Peyer's patch (tissue), 4 donors: ENCODE results near the gene GNGT1. TPM values are rescaled to one million over a fixed set of nuclear protein-coding genes. Genes with fewer than 3 reads are reported as not detected.

Source experiments
- DNase-seq, 3 donors: peaks; one replicate each; pipeline ENCODE4 v3.0.0-alpha.2; 2017 to 2019
- H3K27ac ChIP-seq, 4 donors: fragments of 200-600 bp; sonication (generic); one replicate each; pipeline ENCODE4 v1.5.1; 2016 to 2019
- H3K27me3 ChIP-seq, 2 donors: fragments of 200-600 bp; sonication (generic); one replicate each; pipeline ENCODE4 v1.5.1; 2019
- H3K36me3 ChIP-seq, 3 donors: fragments of 200-600 bp; sonication (generic); one replicate each; pipeline ENCODE4 v1.5.1; 2016 to 2019
- H3K4me1 ChIP-seq, 4 donors: fragments of 200-600 bp; sonication (generic); one replicate each; pipeline ENCODE4 v1.5.1; 2016 to 2019
- H3K4me3 ChIP-seq, 4 donors: fragments of 200-600 bp; sonication (generic); 1 replicate in 3 of 4; 2 replicates in 1 of 4; pipeline ENCODE4 v1.5.1; 2016 to 2019; ENCODE audit warnings: mild to moderate bottlenecking in 1 of 4
- H3K9me3 ChIP-seq, 4 donors: fragments of 200-600 bp; sonication (generic); one replicate each; pipeline ENCODE4 v1.5.1; 2016 to 2019; ENCODE audit warnings: mild to moderate bottlenecking in 1 of 4
- CTCF ChIP-seq, 6 experiments: fragments of 450-650 bp in 4 of 6; fragments of 200-600 bp in 2 of 6; sonication (generic) in 1 of 6; IDR thresholded peaks; one replicate each; pipeline ENCODE4 v1.5.1; 2017 to 2019; ENCODE audit warnings: antibody characterized with exemption in 6 of 6, mild to moderate bottlenecking in 3 of 6, moderate library complexity in 1 of 6
- POLR2A ChIP-seq, 2 donors: fragments of 450-650 bp; IDR thresholded peaks; one replicate each; pipeline ENCODE4 v1.5.1; 2017; ENCODE audit warnings: antibody characterized with exemption in 2 of 2, mild to moderate bottlenecking in 2 of 2, moderate library complexity in 2 of 2
- total RNA-seq, 4 donors: library from RNA; depleted of rRNA; stranded (reverse); fragments of >200 nt; gene quantifications; one replicate each; pipeline ENCODE4 v1.1.0, GENCODE V29; 2016

GNGT1 gene
- total RNA-seq, 4 donors from 2014 or later, result not detected

- no peaks in the 10 kb centered on the region for H3K36me3 ChIP-seq
- no peaks in the 10 kb centered on the region for H3K9me3 ChIP-seq
- H3K27ac ChIP-seq, result no peak overlapping the region
- H3K27me3 ChIP-seq, result no peaks in the 10 kb centered on the region
- no peak for DNase-seq
- H3K4me1 ChIP-seq, result peaks cover 0 to 8% (median 0%) of the 10 kb centered on the region in 4 donors
- no peak overlapping the region for H3K4me3 ChIP-seq
- TF ChIP-seq POLR2A (IDR thresholded peaks at IDR 0.05), result no peak
- TF ChIP-seq CTCF (IDR thresholded peaks at IDR 0.05), result no peak
Measured at GRCh38 chr7:93894426-93894825, 11.9 kb upstream of the GNGT1 start.

- no peaks in the 10 kb centered on the region for H3K27me3 ChIP-seq
- H3K27ac ChIP-seq, result no peak overlapping the region
- no peaks in the 10 kb centered on the region for H3K36me3 ChIP-seq
- H3K4me3 ChIP-seq, result no peak overlapping the region
- H3K9me3 ChIP-seq, result no peaks in the 10 kb centered on the region
- TF ChIP-seq POLR2A (IDR thresholded peaks at IDR 0.05) (no peak), CTCF (IDR thresholded peaks at IDR 0.05) (no peak)
- H3K4me1 ChIP-seq, result peaks cover 0 to 7% (median 0%) of the 10 kb centered on the region in 4 donors
- DNase-seq, result no peak
Measured at GRCh38 chr7:93894966-93895640, 11.3 kb upstream of the GNGT1 start.

GRCh38 chr7:93895859-93896600 lies 10.3 kb upstream of the GNGT1 start:
- Histone ChIP-seq H3K4me3 (no peak overlapping the region), H3K9me3 (no peaks in the 10 kb centered on the region), H3K27me3 (no peaks in the 10 kb centered on the region), H3K36me3 (no peaks in the 10 kb centered on the region), H3K4me1 (no peaks in the 10 kb centered on the region), H3K27ac (no peak overlapping the region)
- no peak for DNase-seq
- no peak for TF ChIP-seq CTCF (IDR thresholded peaks at IDR 0.05)
- no peak for TF ChIP-seq POLR2A (IDR thresholded peaks at IDR 0.05)

- no peak for DNase-seq
- Histone ChIP-seq H3K27ac (no peak overlapping the region), H3K27me3 (no peaks in the 10 kb centered on the region), H3K4me3 (no peak overlapping the region), H3K4me1 (no peaks in the 10 kb centered on the region), H3K9me3 (no peaks in the 10 kb centered on the region), H3K36me3 (no peaks in the 10 kb centered on the region)
- TF ChIP-seq POLR2A (IDR thresholded peaks at IDR 0.05) (no peak), CTCF (IDR thresholded peaks at IDR 0.05) (no peak)
Measured at GRCh38 chr7:93897680-93898079, 8.7 kb upstream of the GNGT1 start.

GRCh38 chr7:93902777-93903423 lies 3.5 kb upstream of the GNGT1 start:
- Histone ChIP-seq H3K9me3 (no peaks in the 10 kb centered on the region), H3K27me3 (no peaks in the 10 kb centered on the region), H3K4me3 (no peak overlapping the region), H3K4me1 (no peaks in the 10 kb centered on the region), H3K27ac (no peak overlapping the region), H3K36me3 (no peaks in the 10 kb centered on the region)
- DNase-seq, result peak in 1 of 3 donors; percentile 51
- no peak for TF ChIP-seq POLR2A (IDR thresholded peaks at IDR 0.05)
- TF ChIP-seq CTCF (IDR thresholded peaks at IDR 0.05), result peak; percentile 37 to 71 (median 56)
